IPS DF 6.9 (cell line): Measurements from ENCODE around the gene STK36.

Source experiments
- DNase-seq: peaks from one replicate; pipeline ENCODE4 v3.0.0-alpha.2; 2013; ENCODE audit warnings: low read depth, low spot score
- H3K27ac ChIP-seq: one replicate; pipeline ENCODE4 v1.5.1; 2013; ENCODE audit warnings: low read length, control low read depth
- H3K27me3 ChIP-seq: 2 replicates; pipeline ENCODE4 v1.6.1; 2013; ENCODE audit warnings: mild to moderate bottlenecking, low read length; ENCODE audit not compliant: control insufficient read depth, insufficient read depth
- H3K36me3 ChIP-seq: 2 replicates; pipeline ENCODE4 v1.6.1; 2013; ENCODE audit warnings: low read length; ENCODE audit not compliant: control insufficient read depth, insufficient read depth
- H3K4me1 ChIP-seq: 2 replicates; pipeline ENCODE4 v1.6.1; 2013; ENCODE audit warnings: low read length; ENCODE audit not compliant: control insufficient read depth, insufficient read depth
- H3K4me3 ChIP-seq: 2 replicates; pipeline ENCODE4 v1.5.1; 2013; ENCODE audit warnings: mild to moderate bottlenecking, low read length
- H3K9me3 ChIP-seq: 2 replicates; pipeline ENCODE4 v1.6.1; 2013; ENCODE audit warnings: low read length, inconsistent platforms; ENCODE audit not compliant: control insufficient read depth, insufficient read depth
- WGBS: extraction: QIAGEN DNeasy Blood & Tissue Kit; methylation state at CpG from one replicate; pipeline ENCODE4 v1.1.7; 2013; ENCODE audit warnings: mixed read lengths, missing lambda C conversion rate; ENCODE audit not compliant: insufficient read length, insufficient coverage; 5-methylcytosine and 5-hydroxymethylcytosine counted together

STK36 gene

DNA sequence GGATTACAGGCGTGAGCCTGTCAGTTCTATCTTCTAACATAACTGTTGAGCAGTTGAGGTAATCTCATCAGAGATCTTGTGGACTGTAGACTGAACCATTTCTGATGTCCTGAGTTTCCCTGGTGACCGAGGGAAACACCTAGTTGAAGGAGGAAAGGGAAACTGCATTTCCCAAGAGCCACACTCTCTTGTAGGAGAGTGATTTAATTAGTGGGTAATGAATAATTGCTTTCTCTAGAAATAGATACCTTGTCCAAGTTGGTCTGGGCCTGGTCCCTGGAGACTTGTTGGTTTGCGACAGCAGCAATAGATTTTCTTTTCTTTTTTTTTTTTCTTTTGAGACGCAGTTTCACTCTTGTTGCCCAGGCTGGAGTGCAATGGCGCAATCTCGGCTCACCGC is 46.2 kb downstream of the STK36 start:
- Histone ChIP-seq H3K4me3 (no peak overlapping the region), H3K36me3 (0 out of 2 replicates have a peak, but pooled peaks cover 2% of the 10 kb centered on the region), H3K27me3 (no peaks in the 10 kb centered on the region), H3K9me3 (no peaks in the 10 kb centered on the region), H3K4me1 (peaks cover 7% of the 10 kb centered on the region; the same call in 1 of the 2 replicates), H3K27ac (no peak overlapping the region)
- DNase-seq = no peak
- WGBS = no CpG with 5 or more reads among the region's 7 CpGs

DNA sequence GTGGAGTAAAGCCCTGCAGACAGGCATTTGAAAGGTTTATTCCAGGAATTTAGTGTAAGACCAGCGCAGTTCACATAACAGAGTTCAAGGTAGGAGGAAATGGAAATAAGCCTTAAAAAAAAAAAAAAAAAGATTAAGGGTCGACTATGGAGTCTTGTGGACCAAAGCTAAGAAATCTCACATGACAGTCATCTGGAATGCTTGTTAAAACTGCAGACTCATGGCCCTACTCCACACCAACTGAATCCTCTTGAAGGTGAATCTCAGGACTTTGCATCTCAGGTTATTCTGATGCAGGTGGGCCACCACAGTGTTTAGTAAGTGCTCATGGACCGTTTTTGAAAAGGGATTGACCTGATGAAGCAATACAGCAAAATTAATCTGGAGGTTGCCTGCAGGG is 47.6 kb downstream of the STK36 start:
- no peak for DNase-seq
- Histone ChIP-seq H3K4me1 (peaks cover 5% of the 10 kb centered on the region; the same call in 1 of the 2 replicates), H3K4me3 (no peak overlapping the region), H3K36me3 (0 out of 2 replicates have a peak, but pooled peaks cover 2% of the 10 kb centered on the region), H3K27me3 (no peaks in the 10 kb centered on the region), H3K27ac (no peak overlapping the region), H3K9me3 (no peaks in the 10 kb centered on the region)
- WGBS = no CpG with 5 or more reads among the region's 3 CpGs

DNA sequence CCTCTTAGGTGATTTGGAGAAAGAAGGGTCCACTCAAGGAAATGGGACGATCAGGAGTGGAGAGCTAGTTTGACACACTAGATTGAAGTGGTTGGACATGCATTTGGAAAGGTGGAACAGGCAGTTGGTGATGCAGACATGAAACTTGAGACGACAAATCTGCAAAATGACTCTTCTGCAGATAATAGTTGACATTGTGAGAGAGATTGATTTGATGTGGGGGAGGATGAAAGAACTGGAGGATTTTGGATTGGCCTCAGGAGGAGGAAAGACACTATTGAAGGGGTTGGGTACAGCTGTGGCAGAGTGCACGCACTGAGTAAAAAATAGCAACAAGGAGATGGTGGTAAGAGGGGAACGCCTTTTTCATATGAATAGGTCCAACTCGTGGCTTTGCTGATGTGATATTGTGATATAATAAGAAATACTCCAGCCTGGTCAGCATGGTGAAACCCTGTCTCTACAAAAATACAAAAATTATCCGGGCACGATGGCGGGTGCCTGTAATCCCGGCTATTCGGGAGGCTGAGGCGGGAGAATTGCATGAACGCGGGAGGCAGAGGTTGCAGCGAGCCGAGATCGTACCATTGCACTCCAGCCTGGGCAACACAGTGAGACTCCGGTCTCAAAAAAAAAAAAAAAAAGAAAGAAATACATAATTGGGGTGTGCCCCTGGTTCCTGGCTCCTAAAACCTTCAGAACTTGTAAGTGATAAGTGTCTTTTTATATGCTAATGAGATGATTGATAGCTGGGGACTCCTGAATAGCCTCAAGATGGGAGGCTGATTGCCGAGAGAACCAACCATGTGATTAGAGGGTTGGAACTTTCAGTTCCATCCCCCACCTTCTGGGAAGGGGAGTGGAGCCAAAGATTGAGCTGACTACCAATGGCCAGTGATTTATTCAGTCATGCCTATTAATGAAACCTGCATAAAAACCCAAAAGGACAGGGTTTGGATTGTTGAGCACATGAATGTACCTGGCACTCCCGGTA is 48.5 kb downstream of the STK36 start:
- H3K27me3 ChIP-seq = no peaks in the 10 kb centered on the region
- H3K9me3 ChIP-seq = no peaks in the 10 kb centered on the region
- no peak overlapping the region for H3K4me3 ChIP-seq
- H3K4me1 ChIP-seq = peaks cover 5% of the 10 kb centered on the region; the same call in 1 of the 2 replicates
- H3K27ac ChIP-seq = no peak overlapping the region
- 0 out of 2 replicates have a peak, but pooled peaks cover 2% of the 10 kb centered on the region for H3K36me3 ChIP-seq
- DNase-seq = no peak
- no CpG with 5 or more reads among the region's 19 CpGs for WGBS

DNA sequence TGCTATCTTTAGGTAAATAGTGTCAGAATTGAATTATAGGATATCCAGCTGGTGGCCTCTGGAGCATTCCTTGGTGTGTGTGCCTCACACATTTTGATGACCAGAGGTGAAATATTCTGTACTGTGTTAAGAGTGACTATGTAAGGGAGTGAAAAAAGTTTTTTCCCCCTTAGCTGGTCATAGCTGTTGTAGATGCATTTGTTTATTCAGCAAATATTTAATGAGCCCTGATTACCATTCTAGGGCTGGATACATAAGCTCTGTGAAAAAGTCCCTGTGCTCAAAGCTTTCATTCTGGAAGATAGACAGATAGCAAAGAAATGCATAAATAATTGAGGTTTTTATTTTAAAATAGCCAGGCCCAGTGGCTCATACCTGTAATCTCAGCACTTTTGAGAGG is 49.6 kb downstream of the STK36 start:
- Histone ChIP-seq H3K27me3 (no peaks in the 10 kb centered on the region), H3K4me3 (no peak overlapping the region), H3K9me3 (no peaks in the 10 kb centered on the region), H3K36me3 (0 out of 2 replicates have a peak, but pooled peaks cover 2% of the 10 kb centered on the region), H3K4me1 (peaks cover 5% of the 10 kb centered on the region; the same call in 1 of the 2 replicates), H3K27ac (no peak overlapping the region)
- DNase-seq = no peak

DNA sequence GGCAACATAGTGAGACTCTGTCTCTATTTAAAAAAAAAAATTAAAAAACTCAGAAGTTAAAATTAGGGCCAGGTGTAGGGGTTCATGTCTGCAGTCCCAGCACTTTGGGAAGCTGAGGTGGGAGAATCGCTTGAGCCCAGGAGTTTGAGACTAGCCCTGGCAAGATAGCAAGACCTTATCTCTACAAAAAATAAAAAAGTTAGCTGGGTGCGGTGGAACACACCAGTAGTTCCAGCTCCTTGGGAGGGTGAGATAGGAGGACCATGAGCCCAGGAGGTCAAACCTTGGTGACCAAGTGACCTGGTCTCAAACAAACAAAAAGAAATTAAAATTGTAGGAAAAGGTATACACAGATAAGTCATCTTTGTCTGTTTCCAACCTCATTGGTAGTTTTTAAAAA is 50.0 kb downstream of the STK36 start:
- DNase-seq = no peak
- WGBS = no CpG with 5 or more reads among the region's 2 CpGs
- H3K4me1 ChIP-seq = peaks cover 5% of the 10 kb centered on the region; the same call in 1 of the 2 replicates

DNA sequence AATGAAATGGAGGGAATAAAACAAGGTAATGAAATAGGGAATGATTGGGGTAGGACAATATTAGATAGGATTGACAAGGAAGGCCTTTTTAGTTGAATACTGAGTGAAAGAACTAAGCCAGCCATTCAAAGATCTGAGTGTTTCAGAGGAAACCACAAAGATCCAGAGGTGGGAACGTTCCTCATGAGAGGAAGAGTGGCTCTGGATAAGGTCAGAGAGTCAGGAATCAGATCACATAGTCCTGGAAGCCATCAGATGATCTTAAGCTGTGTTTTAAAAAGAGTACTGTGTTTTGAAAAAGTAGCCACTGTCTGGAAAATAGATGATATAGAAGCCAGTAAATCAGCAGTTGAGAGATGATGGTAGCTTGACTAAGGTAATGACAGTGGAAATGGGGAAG is 50.5 kb downstream of the STK36 start:
- Histone ChIP-seq H3K4me1 (peaks cover 5% of the 10 kb centered on the region; the same call in 1 of the 2 replicates), H3K9me3 (no peaks in the 10 kb centered on the region), H3K36me3 (0 out of 2 replicates have a peak, but pooled peaks cover 2% of the 10 kb centered on the region), H3K27ac (no peak overlapping the region), H3K4me3 (no peak overlapping the region), H3K27me3 (no peaks in the 10 kb centered on the region)
- DNase-seq = no peak
- WGBS = no CpG with 5 or more reads among the region's 1 CpG

More for the DNA sequence above, 50.0 kb downstream of the STK36 start:
- Histone ChIP-seq H3K4me3 (no peak overlapping the region), H3K27ac (no peak overlapping the region), H3K27me3 (no peaks in the 10 kb centered on the region), H3K9me3 (no peaks in the 10 kb centered on the region), H3K36me3 (0 out of 2 replicates have a peak, but pooled peaks cover 2% of the 10 kb centered on the region)

DNA sequence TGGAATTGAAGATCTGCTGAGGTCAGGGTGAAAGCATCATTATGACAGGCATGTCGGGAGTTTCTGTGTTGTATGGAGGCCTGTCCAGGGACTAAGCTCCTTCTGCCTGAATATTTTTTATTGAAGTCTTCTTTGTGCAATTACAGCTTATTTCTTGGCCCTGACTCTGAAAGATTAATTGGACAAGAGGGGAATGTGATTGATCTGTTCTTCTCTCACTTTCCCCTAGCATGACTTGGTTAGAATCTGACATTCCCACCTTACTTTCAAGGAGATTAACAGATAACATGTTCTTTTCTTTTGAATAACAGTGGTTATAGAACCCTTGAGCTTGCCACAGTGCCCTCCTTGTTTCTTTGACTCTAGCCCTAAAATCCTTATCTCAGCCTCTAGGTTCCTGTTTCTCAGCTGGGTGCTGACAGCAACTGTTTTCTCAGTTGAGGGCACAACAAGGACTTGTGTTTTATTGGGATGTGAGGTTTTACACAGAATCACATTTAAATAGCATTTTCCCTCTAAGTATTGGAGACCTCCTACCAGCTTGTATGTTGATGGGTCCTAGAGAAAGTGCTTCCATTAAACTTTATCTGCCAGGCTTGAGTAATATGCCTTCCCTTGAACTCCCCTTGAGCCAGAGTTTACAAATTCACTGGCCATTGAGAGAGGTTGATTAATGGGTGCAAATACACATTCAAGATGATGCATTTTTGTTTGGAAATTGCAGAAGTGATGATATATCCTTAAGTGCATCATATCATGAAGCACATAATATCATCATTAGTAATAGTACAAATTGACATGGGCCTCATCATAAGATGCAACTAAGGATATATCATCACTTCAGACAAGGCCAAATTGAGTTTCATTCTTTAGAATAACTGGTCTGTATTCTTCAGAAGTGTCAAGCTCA is 51.2 kb downstream of the STK36 start:
- Histone ChIP-seq H3K27ac (no peak overlapping the region), H3K27me3 (no peaks in the 10 kb centered on the region), H3K36me3 (0 out of 2 replicates have a peak, but pooled peaks cover 2% of the 10 kb centered on the region), H3K4me3 (no peak overlapping the region), H3K9me3 (no peaks in the 10 kb centered on the region), H3K4me1 (peaks cover 5% of the 10 kb centered on the region; the same call in 1 of the 2 replicates)
- no CpG with 5 or more reads among the region's 1 CpG for WGBS
- DNase-seq = no peak

DNA sequence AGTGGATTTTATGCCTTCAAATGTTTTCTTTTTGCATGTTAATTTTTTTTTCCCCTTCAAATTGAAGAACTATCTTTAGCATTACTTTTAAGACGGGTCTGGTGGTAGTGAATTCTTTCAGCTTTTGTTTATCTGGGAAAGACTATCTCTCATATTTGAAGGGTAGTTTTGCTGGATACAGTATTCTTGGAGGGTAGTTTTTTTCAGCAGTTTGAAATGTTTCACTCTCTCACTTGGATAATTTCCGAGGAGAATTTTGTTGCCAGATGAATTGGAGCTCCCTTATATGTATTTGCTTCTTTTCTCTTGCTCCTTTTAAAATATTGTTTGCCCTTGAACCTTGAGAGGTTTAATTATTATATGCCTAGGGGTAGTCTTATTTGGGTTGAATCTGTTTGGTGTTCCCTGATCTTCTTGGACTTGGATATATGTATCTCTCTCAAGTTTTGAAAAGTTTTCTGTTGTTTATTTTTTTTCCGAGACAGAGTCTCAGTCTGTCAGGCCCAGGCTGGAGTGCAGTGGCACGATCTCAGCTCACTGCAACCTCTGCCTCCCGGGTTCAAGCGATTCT is 54.2 kb downstream of the STK36 start:
- H3K4me1 ChIP-seq = peaks cover 3% of the 10 kb centered on the region; the same call in 1 of the 2 replicates
- no peaks in the 10 kb centered on the region for H3K9me3 ChIP-seq
- H3K4me3 ChIP-seq = no peak overlapping the region
- H3K36me3 ChIP-seq = 0 out of 2 replicates have a peak, but pooled peaks cover 2% of the 10 kb centered on the region
- no peak for DNase-seq
- H3K27me3 ChIP-seq = no peaks in the 10 kb centered on the region
- WGBS = no CpG with 5 or more reads among the region's 6 CpGs
- no peak overlapping the region for H3K27ac ChIP-seq

DNA sequence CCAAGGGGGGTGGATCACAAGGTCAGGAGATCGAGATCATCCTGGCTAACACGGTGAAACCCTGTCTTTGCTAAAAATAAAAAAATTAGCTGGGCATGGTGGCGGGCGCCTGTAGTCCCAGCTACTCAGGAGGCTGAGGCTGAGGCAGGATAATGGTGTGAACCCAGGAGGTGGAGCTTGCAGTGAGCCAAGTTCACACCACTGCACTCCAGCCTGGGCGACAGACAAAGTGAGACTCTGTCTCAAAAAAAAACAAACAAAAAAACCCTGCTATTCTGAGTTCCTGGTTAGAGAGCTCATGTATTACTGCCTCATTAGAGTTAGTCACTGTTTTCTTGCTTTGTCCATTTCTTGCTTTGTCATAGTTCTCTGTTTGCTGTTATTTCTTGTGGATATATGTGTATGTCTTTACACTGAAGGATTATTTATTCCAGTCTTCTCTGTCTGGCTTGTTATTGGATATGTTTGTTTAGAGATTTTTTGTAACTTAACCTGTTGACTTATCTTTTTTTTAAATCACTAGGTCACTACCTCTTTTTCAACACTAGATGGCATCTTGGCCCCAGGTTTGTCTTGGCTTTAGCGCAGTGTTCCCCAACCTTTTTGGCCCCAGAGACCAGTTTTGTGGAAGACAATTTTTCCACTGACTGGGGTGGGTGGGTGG is 55.7 kb downstream of the STK36 start:
- no peaks in the 10 kb centered on the region for H3K9me3 ChIP-seq
- H3K27me3 ChIP-seq = no peaks in the 10 kb centered on the region
- peaks cover 1% of the 10 kb centered on the region; the same call in 1 of the 2 replicates for H3K4me1 ChIP-seq
- WGBS = no CpG with 5 or more reads among the region's 6 CpGs
- H3K4me3 ChIP-seq = no peak overlapping the region
- no peaks in the 10 kb centered on the region for H3K36me3 ChIP-seq
- DNase-seq = no peak
- no peak overlapping the region for H3K27ac ChIP-seq
